HG02852 (cell line): Measurements from ENCODE around the gene OLA1.

ENCODE experiments used
- ATAC-seq: cut with Tn5 transposase; IDR thresholded peaks from one replicate; pipeline ENCODE4 v1.9.1; 2021; ENCODE audit warnings: mild to moderate bottlenecking, moderate library complexity; ENCODE audit not compliant: unreplicated experiment

Gene OLA1

GRCh38 chr2:174180726-174181236, 67.6 kb downstream of the OLA1 start:
- no peak for ATAC-seq

GRCh38 chr2:174180165-174180724, 68.1 kb downstream of the OLA1 start:
- ATAC-seq = no peak

DNA sequence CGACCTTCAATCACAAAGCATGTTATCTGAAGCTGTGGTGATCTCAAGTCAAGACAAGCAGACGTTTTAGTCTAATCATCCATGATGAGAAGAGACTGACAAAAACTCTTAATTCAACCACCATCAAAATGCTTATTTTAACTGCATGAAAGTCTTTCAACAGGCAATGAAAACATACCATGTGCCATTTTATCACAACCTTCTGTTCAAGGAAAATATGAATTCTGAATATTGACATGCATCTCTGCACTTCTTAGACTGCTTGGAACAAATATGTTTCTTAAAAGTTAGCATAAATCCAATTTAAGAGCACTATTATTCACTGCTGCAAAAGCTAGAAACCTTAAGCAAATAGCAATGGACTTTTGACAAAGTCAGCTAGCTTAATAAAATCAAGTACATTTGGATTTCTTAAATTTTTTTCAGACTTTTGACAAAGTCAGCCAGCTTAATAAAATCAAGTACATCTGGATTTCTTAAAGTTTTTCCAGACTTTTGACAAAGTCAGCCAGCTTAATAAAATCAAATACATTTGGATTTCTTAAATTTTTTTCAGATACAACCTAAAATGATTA, 70.9 kb downstream of the OLA1 start:
- no peak for ATAC-seq

GRCh38 chr2:174176898-174177297, 71.4 kb downstream of the OLA1 start:
- no peak for ATAC-seq

GRCh38 chr2:174174741-174175140, 73.6 kb downstream of the OLA1 start:
- ATAC-seq = no peak

- no peak for ATAC-seq
These were observed 75.5 kb downstream of the OLA1 start for GRCh38 chr2:174172802-174173355.

- ATAC-seq = no peak
These were observed 76.5 kb downstream of the OLA1 start for GRCh38 chr2:174171686-174172445.

DNA sequence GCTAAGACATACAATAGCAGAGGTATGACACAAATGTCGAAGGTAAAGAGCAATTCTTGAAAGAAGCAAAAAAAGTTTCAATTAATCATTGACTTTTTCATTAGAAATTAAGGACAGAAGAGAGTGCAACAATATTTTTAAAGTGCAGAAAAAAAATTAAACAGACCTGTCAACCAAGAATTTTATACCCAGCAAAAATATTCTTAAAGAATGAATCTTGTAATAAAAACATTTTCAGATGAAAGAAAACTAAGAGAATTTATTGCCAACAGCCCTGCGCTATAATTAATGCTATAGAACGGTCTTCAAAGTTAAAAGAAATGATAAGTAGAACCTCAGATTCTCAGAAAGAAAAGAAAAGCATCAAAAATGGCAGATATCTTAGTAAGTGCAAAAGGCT, 79.0 kb downstream of the OLA1 start:
- no peak for ATAC-seq

DNA sequence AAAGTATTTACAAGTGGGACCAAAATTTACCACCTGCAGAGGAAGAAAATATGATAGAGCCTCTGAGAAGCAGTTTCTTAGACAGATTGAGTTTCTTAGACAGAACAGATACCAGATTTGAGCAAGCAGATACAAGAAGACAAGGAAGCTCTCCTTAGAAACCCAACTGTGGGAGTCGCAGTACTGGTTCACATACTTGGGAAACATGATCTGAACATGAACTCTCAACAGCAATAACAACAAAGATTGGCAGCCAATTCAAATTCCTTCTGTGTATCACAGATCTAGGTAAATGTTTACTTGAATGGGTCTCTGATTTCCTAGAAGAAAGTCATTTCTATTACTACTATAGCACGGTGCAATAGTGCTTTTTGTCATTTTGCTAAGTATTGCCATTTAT, 82.1 kb downstream of the OLA1 start:
- no peak for ATAC-seq

GRCh38 chr2:174161490-174161889, 86.8 kb downstream of the OLA1 start:
- ATAC-seq = no peak

DNA sequence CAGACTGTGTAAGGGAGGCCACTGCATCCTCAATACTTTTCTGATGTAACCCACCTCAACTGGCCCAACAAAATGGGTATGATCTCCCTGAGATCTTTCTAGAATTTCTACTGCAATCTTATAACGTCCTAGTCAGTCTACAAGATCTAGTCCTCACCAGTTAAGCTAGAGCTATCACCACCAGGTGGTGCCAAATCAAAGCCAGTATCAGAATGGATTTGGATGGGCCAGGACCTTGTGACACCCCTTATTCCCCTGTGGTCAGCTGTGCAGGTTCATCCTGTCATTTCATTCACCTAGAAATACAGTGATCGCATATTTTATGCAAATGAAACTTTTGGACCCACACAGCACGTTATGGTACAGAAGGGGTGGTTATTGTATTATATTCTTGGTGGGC, 90.3 kb downstream of the OLA1 start:
- ATAC-seq = peak; percentile 68

DNA sequence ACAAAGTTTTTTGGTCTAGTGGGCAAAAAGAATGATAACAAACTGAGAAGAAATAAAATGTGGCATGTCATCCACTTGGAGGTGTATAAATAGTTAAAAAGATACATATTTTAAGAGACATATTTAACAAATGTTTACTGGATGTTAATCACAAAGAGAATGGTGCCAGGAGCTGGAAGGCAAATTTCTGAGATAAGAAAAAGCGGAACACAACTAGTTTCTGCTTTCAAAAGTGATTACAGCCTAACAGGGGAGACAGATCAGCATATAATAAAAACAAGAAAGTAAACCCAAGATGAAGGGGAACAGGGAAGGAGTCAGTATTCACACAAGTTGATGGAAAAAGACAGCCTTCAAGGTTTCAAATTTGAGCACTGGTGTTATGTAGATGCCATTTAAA, 91.3 kb downstream of the OLA1 start:
- ATAC-seq = no peak

GRCh38 chr2:174153757-174154680, 94.3 kb downstream of the OLA1 start:
- ATAC-seq = no peak

GRCh38 chr2:174149530-174149929, 98.8 kb downstream of the OLA1 start:
- no peak for ATAC-seq

DNA sequence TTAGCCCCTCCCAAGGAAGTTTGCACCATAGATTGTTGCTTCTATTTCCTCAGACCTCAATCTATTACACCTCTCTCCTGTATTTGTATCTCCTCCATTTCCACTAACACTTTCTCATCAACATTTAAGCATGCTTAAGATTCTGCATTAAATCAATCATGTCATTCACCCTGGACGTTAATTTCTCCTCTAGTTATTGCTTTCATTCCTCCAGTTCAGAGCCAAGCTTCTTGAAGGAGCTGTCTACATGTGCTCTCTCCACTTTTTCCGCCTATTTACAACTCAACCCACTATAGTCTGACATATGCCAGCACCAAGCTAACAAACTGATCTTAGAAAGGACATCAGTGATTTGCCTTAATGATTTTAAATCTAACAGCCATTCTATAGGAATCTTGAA, 99.5 kb downstream of the OLA1 start:
- no peak for ATAC-seq

DNA sequence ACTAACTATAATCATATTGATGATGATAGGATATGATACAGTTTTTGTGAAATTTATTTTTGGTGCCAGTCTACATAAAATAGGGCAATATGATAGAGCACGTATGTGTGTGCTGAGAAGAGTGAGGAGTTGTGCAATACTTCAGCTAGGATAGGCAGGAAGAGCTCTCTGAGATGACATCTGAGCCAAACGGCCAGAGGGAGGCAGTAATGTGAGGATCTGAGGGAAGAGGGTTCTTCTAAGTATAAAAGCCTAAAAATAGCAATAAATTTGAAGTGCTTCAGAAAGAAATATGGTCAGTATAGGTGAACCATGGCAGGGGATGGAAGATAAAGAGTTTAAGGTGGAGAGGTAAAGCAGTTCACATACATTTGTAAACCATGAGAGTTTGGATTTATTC, 102.5 kb downstream of the OLA1 start:
- no peak for ATAC-seq

- no peak for ATAC-seq
These were observed 106.0 kb downstream of the OLA1 start for GRCh38 chr2:174142290-174142689.

DNA sequence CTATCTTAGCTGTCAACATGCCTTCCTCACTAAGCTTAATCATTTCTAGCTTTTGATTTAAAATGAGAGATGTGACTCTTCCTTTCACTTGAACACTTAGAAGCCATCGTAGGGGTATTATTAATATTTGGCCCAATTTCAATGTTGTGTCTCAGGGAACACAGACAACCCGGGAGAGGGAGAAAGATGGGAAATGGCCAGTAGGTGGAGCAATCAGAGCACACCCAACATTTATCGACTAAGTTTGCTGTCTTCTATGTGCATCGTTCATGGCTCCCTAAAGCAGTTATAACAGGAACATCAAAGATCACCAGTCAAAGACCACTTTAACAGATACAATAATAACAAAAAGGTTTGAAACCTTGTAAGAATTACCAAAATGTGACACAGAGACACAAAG, 110.2 kb downstream of the OLA1 start:
- no peak for ATAC-seq

DNA sequence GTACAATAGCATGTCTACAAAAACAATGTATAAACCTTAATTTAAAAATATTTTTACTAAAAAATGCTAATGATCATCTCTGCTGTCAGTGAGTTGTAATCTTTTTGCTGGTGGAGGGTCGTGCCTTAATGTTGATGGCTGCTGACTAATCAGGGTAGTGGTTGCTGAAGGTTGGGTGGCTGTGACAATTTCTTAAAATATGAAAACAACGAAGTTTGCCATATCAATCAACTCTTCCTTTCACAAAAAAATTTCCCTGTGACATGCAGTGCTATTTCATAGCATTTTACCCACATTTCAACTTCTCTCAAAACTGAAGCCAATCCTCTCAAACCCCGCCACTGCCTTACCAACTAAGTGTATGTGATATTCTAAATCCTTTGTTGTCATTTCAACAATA, 112.4 kb downstream of the OLA1 start:
- no peak for ATAC-seq

GRCh38 chr2:174125090-174125489, 123.2 kb downstream of the OLA1 start:
- no peak for ATAC-seq

DNA sequence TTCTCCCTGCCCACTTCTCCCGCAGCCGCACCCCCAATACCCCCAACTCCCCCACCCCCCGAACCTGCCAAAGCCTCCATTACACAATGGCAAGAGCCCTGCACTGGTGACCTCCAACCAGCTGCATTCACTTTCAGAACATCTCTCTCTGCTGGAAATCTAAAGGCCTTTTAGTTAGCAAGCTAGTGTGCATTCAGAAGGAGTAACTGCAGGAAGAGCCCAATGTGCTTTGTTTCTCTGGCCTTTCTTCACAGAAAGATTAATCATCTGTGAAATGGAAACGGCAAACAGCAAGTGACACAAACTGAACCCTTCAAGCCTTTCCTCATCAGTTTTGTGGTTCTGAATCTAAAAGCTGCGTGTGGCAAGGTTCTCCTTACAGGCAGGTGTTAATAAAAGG, 124.2 kb downstream of the OLA1 start:
- ATAC-seq = no peak
